GM18517 (cell line): ENCODE data around the gene DNM1L.

Source experiments
- ATAC-seq: cut with Tn5 transposase; IDR thresholded peaks from one replicate; pipeline ENCODE4 v1.9.1; 2021; ENCODE audit warnings: mild to moderate bottlenecking, moderate library complexity; ENCODE audit not compliant: unreplicated experiment

The DNM1L gene

GRCh38 chr12:32679091-32679919 is at the start of gene DNM1L:
TSS of gene DNM1L (plus strand) at chr12:32679301. CDS start at chr12:32679364, 63 bp downstream.
- ATAC-seq, result peak; percentile 91

- no peak for ATAC-seq
Observed at GRCh38 chr12:32641287-32641901, 37.7 kb upstream of the DNM1L start.

DNA sequence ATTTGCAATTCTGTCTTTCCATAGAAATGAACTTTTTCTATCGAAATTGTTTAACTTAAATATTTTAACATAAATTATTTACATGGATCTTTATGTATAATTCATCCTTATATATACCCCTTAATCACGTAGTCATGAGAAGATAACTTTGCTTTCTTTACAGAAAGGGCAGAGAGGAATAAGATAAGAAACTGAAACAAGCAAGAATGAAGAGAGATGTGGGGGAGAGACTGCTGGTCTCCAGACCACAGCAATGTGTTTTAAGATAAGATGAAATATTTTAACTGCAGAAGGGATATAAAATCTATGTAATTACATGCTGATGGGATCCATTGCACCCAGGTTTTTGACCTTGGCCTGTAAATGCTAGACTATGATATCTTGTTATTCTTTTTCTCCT is 34.7 kb upstream of the DNM1L start:
- ATAC-seq, result no peak

DNA sequence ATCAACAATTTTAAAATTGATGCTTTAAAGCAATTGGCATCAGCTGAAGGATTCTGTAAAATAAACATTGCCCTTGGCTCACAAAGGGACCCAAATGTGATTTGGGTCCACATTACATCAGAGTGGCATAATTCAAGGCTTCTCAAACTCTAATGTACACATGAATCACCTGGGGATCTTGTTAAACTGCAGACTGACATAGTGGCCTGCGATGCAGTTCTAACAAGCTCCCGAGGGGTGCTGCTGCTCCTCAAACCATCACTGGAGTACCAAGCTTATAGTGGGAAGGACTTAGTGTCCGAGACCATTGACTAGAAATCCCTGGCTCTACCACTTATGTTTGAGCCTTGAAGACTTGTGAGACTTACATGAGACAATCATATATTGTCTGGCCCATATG is 31.8 kb upstream of the DNM1L start:
- ATAC-seq, result no peak

DNA sequence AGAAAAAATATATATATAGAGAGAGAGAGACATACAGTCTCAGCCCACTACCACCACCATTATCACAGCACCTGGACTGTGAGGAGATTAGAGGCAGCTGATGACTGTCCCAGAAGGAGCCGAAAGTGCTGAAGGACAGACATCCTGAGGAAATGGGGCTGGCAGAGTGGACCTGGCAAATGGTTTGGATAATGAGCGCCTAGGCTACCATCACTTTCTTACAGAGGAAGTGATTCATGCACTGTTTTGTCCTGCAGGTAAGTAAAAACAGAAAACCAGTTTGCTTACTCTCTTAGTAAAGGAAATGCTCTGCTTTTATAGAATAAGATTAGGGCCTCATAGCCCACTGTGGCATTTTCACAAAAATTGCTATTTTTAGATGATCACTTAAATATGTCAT is 28.6 kb upstream of the DNM1L start:
- no peak for ATAC-seq

DNA sequence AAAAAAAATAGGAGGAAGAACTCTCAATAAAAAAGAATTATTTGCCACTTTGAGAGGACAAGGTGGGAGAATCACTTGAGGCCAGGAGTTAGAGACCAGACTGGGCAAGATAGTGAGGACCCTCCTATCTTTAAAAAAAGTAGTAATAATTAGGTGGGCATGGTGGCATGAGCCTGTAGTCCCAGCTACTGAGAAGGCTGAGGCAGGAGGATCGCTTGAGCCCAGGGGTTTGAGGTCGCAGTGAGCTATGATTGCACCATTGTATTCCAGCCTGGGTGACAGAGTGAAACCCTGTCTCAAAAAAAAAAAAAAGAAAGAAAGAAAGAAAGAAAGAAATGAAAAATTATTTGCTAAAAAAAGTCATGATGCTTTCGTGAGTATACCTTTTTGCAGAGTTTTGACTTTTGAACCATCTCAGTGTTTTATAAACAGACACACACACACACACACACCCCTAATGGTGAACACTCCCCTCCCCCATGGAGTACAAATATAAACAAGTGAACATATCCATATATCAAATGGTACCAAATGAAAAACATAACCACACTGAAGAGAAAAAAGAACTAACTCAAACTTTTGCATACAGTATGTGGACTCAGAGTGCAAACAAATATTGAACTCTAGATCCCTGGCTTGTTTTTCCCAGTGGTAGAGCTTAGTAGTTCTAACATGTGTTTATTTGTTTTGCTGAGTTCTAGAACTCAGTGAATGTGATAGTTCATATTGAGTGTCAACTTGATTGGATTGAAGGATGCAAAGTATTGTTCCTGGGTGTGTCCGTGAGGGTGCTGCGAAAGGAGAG is 27.7 kb upstream of the DNM1L start:
- ATAC-seq, result no peak

DNA sequence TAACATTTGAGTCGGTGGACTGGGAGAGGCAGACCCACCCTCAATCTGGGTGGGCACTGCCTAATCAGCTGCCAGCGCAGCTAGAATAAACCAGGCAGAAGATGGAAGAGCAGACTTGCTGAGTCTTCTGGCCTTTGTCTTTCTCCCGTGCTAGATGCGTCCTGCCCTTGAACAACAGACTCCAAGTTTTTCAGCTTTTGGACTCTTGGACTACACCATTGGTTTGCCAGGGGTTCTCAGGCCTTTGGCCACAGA is 27.2 kb upstream of the DNM1L start:
- ATAC-seq, result no peak

- no peak for ATAC-seq
Observed at GRCh38 chr12:32659908-32660440, 19.1 kb upstream of the DNM1L start.

DNA sequence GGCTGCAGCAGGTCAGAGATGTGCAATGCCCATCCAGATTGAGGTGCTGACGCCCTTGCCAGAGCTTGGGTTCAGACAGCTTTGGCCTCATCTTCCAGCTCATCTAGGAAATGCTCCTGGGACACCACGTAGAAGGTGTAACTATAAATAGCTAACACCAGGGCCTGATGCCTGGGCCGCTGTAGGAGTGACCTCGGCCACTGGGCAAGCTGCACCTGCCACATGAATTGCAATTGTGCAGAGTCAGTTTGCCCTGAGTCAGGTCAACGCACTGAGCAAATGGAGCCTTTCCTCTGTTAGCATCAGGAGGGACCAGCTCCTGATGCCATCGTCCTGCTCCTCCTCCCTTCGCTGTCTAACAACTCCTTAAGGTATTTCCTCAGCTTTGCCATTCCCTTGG is 17.4 kb upstream of the DNM1L start:
- ATAC-seq, result no peak

DNA sequence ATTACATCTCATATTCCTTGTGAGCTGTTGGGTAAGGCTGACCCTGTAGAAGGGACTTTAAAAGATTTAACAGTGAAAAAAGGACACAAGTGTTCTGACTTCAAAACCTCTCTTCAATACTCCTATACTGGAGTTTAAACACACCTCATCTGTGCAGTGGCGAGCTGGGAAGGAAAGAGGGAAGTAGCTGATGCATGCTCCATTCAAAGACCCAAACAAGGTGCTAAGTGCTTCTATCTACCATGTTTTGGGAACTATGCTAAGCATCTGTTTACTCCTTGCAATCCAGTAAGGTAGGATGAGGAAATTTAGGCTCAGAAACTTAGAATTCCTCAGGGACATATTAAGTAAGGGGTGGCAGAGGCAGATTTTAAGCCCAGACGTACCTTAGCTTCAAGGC is 16.4 kb upstream of the DNM1L start:
- no peak for ATAC-seq

- no peak for ATAC-seq
Observed at GRCh38 chr12:32666018-32666417, 13.1 kb upstream of the DNM1L start.

DNA sequence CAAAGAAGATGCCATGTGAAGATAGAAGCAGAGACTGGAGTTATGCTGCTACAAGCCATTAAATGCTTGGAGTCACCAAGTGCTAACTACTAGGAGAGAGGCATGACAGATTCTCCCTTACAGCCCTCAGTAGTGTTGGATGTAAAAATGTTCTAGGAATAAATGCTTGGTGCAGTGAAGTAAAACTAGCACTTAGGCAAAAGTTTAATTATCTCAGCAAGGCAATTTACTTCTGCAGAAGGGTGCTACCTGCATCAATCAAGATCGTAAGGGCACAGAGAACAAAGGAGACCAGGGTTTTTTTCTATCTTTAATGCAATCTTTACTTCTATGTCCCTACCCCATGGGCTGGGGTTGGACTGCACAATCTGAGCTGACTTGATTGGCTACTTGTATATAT is 9.5 kb upstream of the DNM1L start:
- ATAC-seq, result no peak

- no peak for ATAC-seq
Observed at GRCh38 chr12:32671930-32672780, 6.9 kb upstream of the DNM1L start.

DNA sequence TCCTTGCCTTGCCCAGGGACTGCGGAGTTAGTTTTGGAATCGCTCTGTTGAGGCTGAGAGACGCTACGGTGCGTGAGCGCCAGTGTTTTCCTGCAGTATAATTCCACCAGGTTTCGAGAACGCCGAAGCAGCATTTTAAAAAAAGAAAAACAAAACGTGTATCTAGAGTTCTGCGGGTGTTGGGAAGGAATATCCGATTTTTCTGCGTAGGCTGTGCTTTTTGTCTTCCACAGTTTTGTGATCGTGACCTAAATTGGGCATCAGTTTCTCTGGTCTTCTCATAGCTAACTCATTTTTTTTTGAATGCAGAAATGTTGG is 778 bp downstream of the DNM1L start:
- ATAC-seq, result no peak

- no peak for ATAC-seq
Observed at GRCh38 chr12:32680787-32681186, 1.7 kb downstream of the DNM1L start.

GRCh38 chr12:32681272-32681671 is 2.2 kb downstream of the DNM1L start:
- no peak for ATAC-seq

DNA sequence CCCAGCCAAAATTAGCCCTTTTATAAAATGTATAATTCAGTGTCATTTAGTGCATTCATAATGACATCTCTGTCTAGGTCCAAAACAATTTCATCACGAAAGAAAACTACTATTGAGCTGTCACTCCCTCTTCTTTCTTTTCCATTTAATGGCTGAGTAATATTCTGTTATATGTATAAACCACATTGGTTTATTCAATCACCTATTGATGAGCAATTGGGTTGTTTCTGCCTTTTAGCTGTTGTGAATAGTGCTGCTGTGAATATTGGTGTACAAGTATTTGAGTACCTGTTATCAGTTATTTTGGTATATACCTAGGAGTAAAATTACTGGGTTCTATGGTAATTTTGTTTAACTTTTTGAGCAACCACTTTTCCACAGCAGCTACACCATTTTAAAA is 7.2 kb downstream of the DNM1L start:
- no peak for ATAC-seq

- ATAC-seq, result no peak
Observed at GRCh38 chr12:32688786-32689185, 9.7 kb downstream of the DNM1L start.

DNA sequence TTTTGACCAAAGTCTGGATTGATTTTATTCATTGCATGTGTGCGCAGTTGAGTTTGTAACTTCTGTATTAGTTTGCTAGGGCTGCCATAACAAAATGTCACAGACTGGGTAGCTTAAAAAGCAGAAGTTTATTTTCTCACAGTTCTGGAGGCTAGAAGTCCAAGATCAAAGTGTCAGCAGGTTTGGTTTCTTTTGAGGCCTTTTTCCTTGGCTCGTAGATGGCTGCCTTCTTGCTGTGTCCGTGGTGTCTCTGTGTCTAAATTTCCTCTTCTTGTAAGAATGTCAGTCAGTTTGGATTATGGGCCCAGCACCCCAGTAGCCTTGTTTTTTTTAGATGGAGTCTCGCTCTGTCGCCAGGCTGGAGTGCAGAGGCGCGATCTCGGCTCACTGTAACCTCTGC is 11.8 kb downstream of the DNM1L start:
- no peak for ATAC-seq

GRCh38 chr12:32692358-32692757 is 13.3 kb downstream of the DNM1L start:
- no peak for ATAC-seq

- ATAC-seq, result no peak
Observed at GRCh38 chr12:32693036-32693435, 13.9 kb downstream of the DNM1L start.
